ENCODE results near the gene HYAL3. TPM values are rescaled to one million over a fixed set of nuclear protein-coding genes. Genes with fewer than 3 reads are reported as not detected.

Gene HYAL3
- total and polyA plus RNA-seq, 2 experiments from 2014 or later, result 2.4 to 7.1 TPM

GRCh38 chr3:50318163-50318562, 19.0 kb upstream of the HYAL3 start:
- H3K27me3 Mint-ChIP-seq (ENCODE audit: insufficient read depth, low read depth, poor library complexity), result peaks cover 10% of the 10 kb centered on the region
- no peak overlapping the region for H3K27ac ChIP-seq (ENCODE audit: low read depth)
- H3K4me3 Mint-ChIP-seq, result no peak overlapping the region; the same call in 2 of the 3 replicates
- H3K4me1 ChIP-seq (ENCODE audit: insufficient read depth), result peaks cover 11% of the 10 kb centered on the region
- ATAC-seq, result no peak
- no peak overlapping the region for H3K27ac Mint-ChIP-seq
- TF ChIP-seq ZNF462 (CRISPR knock-in tag; IDR thresholded peaks at IDR 0.05) (no peak), ETS1 (IDR thresholded peaks at IDR 0.05) (no peak), EZH2 (IDR thresholded peaks at IDR 0.05; ENCODE audit: low read depth, unreplicated experiment) (no peak), CTCF (conservative IDR thresholded peaks at IDR 0.05; ENCODE audit: low read depth in 2 of 2) (no peak), NANOG (IDR thresholded peaks at IDR 0.05; ENCODE audit: borderline replicate concordance) (no peak), POLR2AphosphoS5 (IDR thresholded peaks at IDR 0.05; ENCODE audit: low read depth) (no peak), ZNF331 (CRISPR knock-in tag; IDR thresholded peaks at IDR 0.05; ENCODE audit: low read depth) (no peak), JUNB (IDR thresholded peaks at IDR 0.05; ENCODE audit: unreplicated experiment) (no peak), REST (IDR thresholded peaks at IDR 0.05; ENCODE audit: unreplicated experiment) (no peak), ZNF114 (CRISPR knock-in tag; IDR thresholded peaks at IDR 0.05) (no peak), STAT1 (IDR thresholded peaks at IDR 0.05; ENCODE audit: unreplicated experiment) (no peak), EZH2phosphoT487 (IDR thresholded peaks at IDR 0.05; ENCODE audit: unreplicated experiment) (no peak), CREB1 (CRISPR knock-in tag; IDR thresholded peaks at IDR 0.05; ENCODE audit: low read depth) (no peak)
- H3K4me1 Mint-ChIP-seq, result peaks cover 25% of the 10 kb centered on the region
- H4K20me1 ChIP-seq (replicated peaks; ENCODE audit: insufficient read depth), result peaks cover 5% of the 10 kb centered on the region; the same call in 1 of the 2 replicates
- H3K9me3 Mint-ChIP-seq, result peaks cover 12% of the 10 kb centered on the region
- H3K9me2 ChIP-seq (ENCODE audit: insufficient read depth), result no peaks in the 10 kb centered on the region
- peaks cover 8% of the 10 kb centered on the region for H3K36me3 ChIP-seq (ENCODE audit: insufficient read depth)
- H3K4me3 ChIP-seq, result no peak overlapping the region
- peaks cover 64% of the 10 kb centered on the region for H3K36me3 Mint-ChIP-seq (ENCODE audit: low read depth)
- peaks cover 20% of the 10 kb centered on the region; the same call in 1 of the 2 replicates for H3F3A ChIP-seq (replicated peaks; ENCODE audit: low read depth)
- no peak overlapping the region for H2AFZ ChIP-seq
- no peak for DNase-seq (ENCODE audit: low spot score)
- H3K4me2 ChIP-seq, result no peak overlapping the region
- no peaks in the 10 kb centered on the region for H3K27me3 ChIP-seq (ENCODE audit: insufficient read depth)
- H3K79me2 ChIP-seq (replicated peaks; ENCODE audit: insufficient read depth), result peaks cover 26% of the 10 kb centered on the region

Measured in GM23338 (cell line).